GM11168 (cell line): Measurements from ENCODE around the gene SRSF2.
"Not testable (repeated sequence)": the region's sequence is repeated elsewhere in the genome, so short reads cannot be mapped to it uniquely, and the experiment has no call there.

Experiments
- in situ Hi-C: fragments of 300-500 bp; cut with MboI; formaldehyde crosslinking; loops from one replicate; pipeline ENCODE4 v1.12.0; 2022; ENCODE audit warnings: low sequenced_read_pairs; ENCODE audit not compliant: unreplicated experiment

Gene SRSF2

GRCh38 chr17:76737082-76737675 lies at the start of gene SRSF2:
Gene SRSF2, minus strand, starts transcription at chr17:76737331. Its CDS starts 171 bp downstream, at chr17:76737160.
- in situ Hi-C loops: no loop called here

GRCh38 chr17:76784926-76785325 lies 47.8 kb upstream of the SRSF2 start:
- in situ Hi-C loops: no loop called here

- in situ Hi-C loops: no loop called here
Measured at GRCh38 chr17:76783146-76783545, 46.0 kb upstream of the SRSF2 start.

GRCh38 chr17:76781056-76781982 lies 44.2 kb upstream of the SRSF2 start:
- in situ Hi-C loops: no loop called here

- in situ Hi-C loops: no loop called here
Measured at GRCh38 chr17:76775021-76775600, 38.0 kb upstream of the SRSF2 start.

GRCh38 chr17:76772842-76773525 lies 35.9 kb upstream of the SRSF2 start:
- in situ Hi-C loops: no loop called here

GRCh38 chr17:76758570-76758969 lies 21.4 kb upstream of the SRSF2 start:
- in situ Hi-C loops: no loop called here

- in situ Hi-C loops: no loop called here
Measured at GRCh38 chr17:76757256-76757655, 20.1 kb upstream of the SRSF2 start.

GRCh38 chr17:76755285-76755684 lies 18.2 kb upstream of the SRSF2 start:
- in situ Hi-C loops: no loop called here

GRCh38 chr17:76753061-76753961 lies 16.2 kb upstream of the SRSF2 start:
- in situ Hi-C loops: no loop called here

GRCh38 chr17:76752006-76752405 lies 14.9 kb upstream of the SRSF2 start:
- in situ Hi-C loops: no loop called here

GRCh38 chr17:76751416-76751993 lies 14.4 kb upstream of the SRSF2 start:
- in situ Hi-C loops: no loop called here

GRCh38 chr17:76748657-76749056 lies 11.5 kb upstream of the SRSF2 start:
- in situ Hi-C loops: no loop called here

- in situ Hi-C loops: no loop called here
Measured at GRCh38 chr17:76747716-76748363, 10.7 kb upstream of the SRSF2 start.

GRCh38 chr17:76745785-76746184 lies 8.7 kb upstream of the SRSF2 start:
- in situ Hi-C loops: not testable (repeated sequence)

GRCh38 chr17:76744747-76745146 lies 7.6 kb upstream of the SRSF2 start:
- in situ Hi-C loops: no loop called here

GRCh38 chr17:76742958-76743357 lies 5.8 kb upstream of the SRSF2 start:
- in situ Hi-C loops: no loop called here

- in situ Hi-C loops: no loop called here
Measured at GRCh38 chr17:76740329-76741118, 3.4 kb upstream of the SRSF2 start.
